Measurements from ENCODE around the gene SPATA2. TPM values are rescaled to one million over a fixed set of nuclear protein-coding genes. Genes with fewer than 3 reads are reported as not detected.
"Not testable (repeated sequence)": the region's sequence is repeated elsewhere in the genome, so short reads cannot be mapped to it uniquely, and the experiment has no call there.

SPATA2 gene
- total and polyA plus RNA-seq, 2 experiments from 2014 or later = 5.3 to 9.3 TPM

GRCh38 chr20:49899541-49900383, 15.6 kb downstream of the SPATA2 start:
- no peaks in the 10 kb centered on the region for H3K36me3 ChIP-seq (ENCODE audit: insufficient read depth)
- DNase-seq (ENCODE audit: low spot score) (no peak), ATAC-seq (no peak)

GRCh38 chr20:49896204-49896603, 19.1 kb downstream of the SPATA2 start:
- Mint-ChIP-seq H3K9me3 (no peaks in the 10 kb centered on the region), H3K27ac (no peak overlapping the region), H3K4me3 (no peak overlapping the region), H3K4me1 (peaks cover 10% of the 10 kb centered on the region), H3K27me3 (ENCODE audit: insufficient read depth, low read depth, poor library complexity) (peaks cover 7% of the 10 kb centered on the region), H3K36me3 (ENCODE audit: low read depth) (no peaks in the 10 kb centered on the region)
- no peaks in the 10 kb centered on the region for H3K9me2 ChIP-seq (ENCODE audit: insufficient read depth)
- no peak overlapping the region for H3K4me2 ChIP-seq
- no peaks in the 10 kb centered on the region for H3K36me3 ChIP-seq (ENCODE audit: insufficient read depth)
- no peak for TF ChIP-seq POLR2AphosphoS5 (IDR thresholded peaks at IDR 0.05; ENCODE audit: low read depth)
- TF ChIP-seq CREB1 (CRISPR knock-in tag; IDR thresholded peaks at IDR 0.05; ENCODE audit: low read depth) = no peak
- TF ChIP-seq ZNF114 (CRISPR knock-in tag; IDR thresholded peaks at IDR 0.05) = no peak
- TF ChIP-seq ETS1 (IDR thresholded peaks at IDR 0.05) = no peak
- TF ChIP-seq EZH2 (IDR thresholded peaks at IDR 0.05; ENCODE audit: low read depth, unreplicated experiment) = no peak
- no peak for TF ChIP-seq REST (IDR thresholded peaks at IDR 0.05; ENCODE audit: unreplicated experiment)
- no peak for TF ChIP-seq NANOG (IDR thresholded peaks at IDR 0.05; ENCODE audit: borderline replicate concordance)
- H3K4me1 ChIP-seq (ENCODE audit: insufficient read depth) = peaks cover 5% of the 10 kb centered on the region; the same call in 1 of the 2 replicates
- H3K27me3 ChIP-seq (ENCODE audit: insufficient read depth) = no peaks in the 10 kb centered on the region
- H3K79me2 ChIP-seq (replicated peaks; ENCODE audit: insufficient read depth) = no peaks in the 10 kb centered on the region
- no peak overlapping the region for H2AFZ ChIP-seq
- H4K20me1 ChIP-seq (replicated peaks; ENCODE audit: insufficient read depth) = no peaks in the 10 kb centered on the region
- ATAC-seq (no peak), DNase-seq (ENCODE audit: low spot score) (no peak)
- H3K27ac ChIP-seq (ENCODE audit: low read depth) = no peak overlapping the region
- no peaks in the 10 kb centered on the region for H3F3A ChIP-seq (replicated peaks; ENCODE audit: low read depth)
- H3K4me3 ChIP-seq = no peak overlapping the region

More at GRCh38 chr20:49899541-49900383, 15.6 kb downstream of the SPATA2 start:
- TF ChIP-seq NANOG (IDR thresholded peaks at IDR 0.05; ENCODE audit: borderline replicate concordance) = no peak
- no peaks in the 10 kb centered on the region; the same call in 2 of the 3 replicates for H3K36me3 Mint-ChIP-seq (ENCODE audit: low read depth)
- Histone ChIP-seq H3F3A (replicated peaks; ENCODE audit: low read depth) (no peaks in the 10 kb centered on the region), H3K4me2 (no peak overlapping the region), H3K9me2 (ENCODE audit: insufficient read depth) (no peaks in the 10 kb centered on the region), H3K4me3 (no peak overlapping the region), H3K4me1 (ENCODE audit: insufficient read depth) (no peaks in the 10 kb centered on the region), H3K27me3 (ENCODE audit: insufficient read depth) (no peaks in the 10 kb centered on the region), H3K79me2 (replicated peaks; ENCODE audit: insufficient read depth) (no peaks in the 10 kb centered on the region), H3K27ac (ENCODE audit: low read depth) (no peak overlapping the region), H4K20me1 (replicated peaks; ENCODE audit: insufficient read depth) (peaks cover 4% of the 10 kb centered on the region; the same call in 1 of the 2 replicates), H2AFZ (no peak overlapping the region)
- no peaks in the 10 kb centered on the region for H3K4me1 Mint-ChIP-seq
- H3K9me3 Mint-ChIP-seq = no peaks in the 10 kb centered on the region
- no peak overlapping the region for H3K4me3 Mint-ChIP-seq
- H3K27me3 Mint-ChIP-seq (ENCODE audit: insufficient read depth, low read depth, poor library complexity) = peaks cover 5% of the 10 kb centered on the region
- H3K27ac Mint-ChIP-seq = no peak overlapping the region

GRCh38 chr20:49895474-49896093, 19.7 kb downstream of the SPATA2 start:
- not testable (repeated sequence) for DNase-seq (ENCODE audit: low spot score); ATAC-seq; H3K9me2 ChIP-seq (ENCODE audit: insufficient read depth); H3K27ac Mint-ChIP-seq; H2AFZ ChIP-seq; H3K36me3 ChIP-seq (ENCODE audit: insufficient read depth); H3K27ac ChIP-seq (ENCODE audit: low read depth); H3F3A ChIP-seq (replicated peaks; ENCODE audit: low read depth); H3K4me3 ChIP-seq; H3K36me3 Mint-ChIP-seq (ENCODE audit: low read depth); H3K4me2 ChIP-seq; H3K27me3 Mint-ChIP-seq (ENCODE audit: insufficient read depth, low read depth, poor library complexity); H4K20me1 ChIP-seq (replicated peaks; ENCODE audit: insufficient read depth); H3K79me2 ChIP-seq (replicated peaks; ENCODE audit: insufficient read depth); H3K4me3 Mint-ChIP-seq; H3K9me3 Mint-ChIP-seq; H3K27me3 ChIP-seq (ENCODE audit: insufficient read depth); H3K4me1 ChIP-seq (ENCODE audit: insufficient read depth)
- H3K4me1 Mint-ChIP-seq = peaks cover 14% of the 10 kb centered on the region
